ENCODE results near the gene PTPRG. TPM values are rescaled to one million over a fixed set of nuclear protein-coding genes. Genes with fewer than 3 reads are reported as not detected.

Gene PTPRG
- total and polyA plus RNA-seq, 2 donors (not counting 3 experiments of a cell fraction or from before 2014, with no cell fraction given): 8.9 to 39.1 TPM

DNA sequence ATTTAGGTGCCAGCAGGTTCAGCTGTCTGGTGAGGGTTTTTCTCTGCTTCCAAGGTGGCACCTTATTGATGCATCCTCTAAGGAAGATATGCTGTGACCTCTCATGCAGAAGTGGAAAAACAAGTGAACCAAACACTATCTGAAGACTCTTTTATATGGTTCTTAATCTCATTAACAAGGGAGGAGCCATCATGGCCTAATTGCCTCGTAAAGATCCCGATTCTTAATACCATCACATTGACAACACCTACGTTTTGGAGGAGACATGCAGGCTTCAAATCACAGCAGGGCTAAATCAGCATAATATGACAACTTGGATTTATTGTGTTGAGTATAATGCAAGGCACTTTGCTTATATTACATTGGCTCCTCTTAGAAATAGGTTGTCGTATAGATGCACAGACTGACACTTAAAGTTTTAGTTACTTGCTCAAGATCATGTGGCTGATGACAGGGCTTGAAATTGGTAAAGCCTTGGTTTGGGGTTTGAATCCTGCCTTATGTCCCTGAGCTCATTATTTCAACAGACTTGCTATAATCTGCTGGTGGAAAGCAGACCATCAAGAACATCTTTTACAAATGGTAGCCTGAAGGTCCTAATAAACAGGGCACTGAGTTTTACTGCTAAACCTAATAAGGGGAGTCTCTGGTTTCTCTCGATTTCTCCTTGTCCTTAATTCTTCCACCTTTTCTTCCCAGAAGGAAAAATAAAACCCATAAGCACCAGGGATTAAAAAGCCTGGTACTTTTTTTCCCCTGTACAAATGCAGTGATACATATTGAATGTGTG, 88.2 kb downstream of the PTPRG start:
- no peak overlapping the region for H2AFZ ChIP-seq (ENCODE audit: low read depth, low read length)
- no peak overlapping the region for H3K9ac ChIP-seq (replicated peaks; ENCODE audit: extremely low read depth, insufficient read depth, low read length)
- BruUV-seq (replicated peaks): no TSS peak
- no peak for TF ChIP-seq POLR2A (IDR thresholded peaks at IDR 0.05; ENCODE audit: low read depth, low read length)
- TF ChIP-seq JUN (IDR thresholded peaks at IDR 0.05; ENCODE audit: borderline replicate concordance, insufficient read depth, insufficient read length, low read depth): no peak
- TF ChIP-seq MYC (IDR thresholded peaks at IDR 0.05; ENCODE audit: low read depth, low read length): no peak
- TF ChIP-seq, protein P1, sequence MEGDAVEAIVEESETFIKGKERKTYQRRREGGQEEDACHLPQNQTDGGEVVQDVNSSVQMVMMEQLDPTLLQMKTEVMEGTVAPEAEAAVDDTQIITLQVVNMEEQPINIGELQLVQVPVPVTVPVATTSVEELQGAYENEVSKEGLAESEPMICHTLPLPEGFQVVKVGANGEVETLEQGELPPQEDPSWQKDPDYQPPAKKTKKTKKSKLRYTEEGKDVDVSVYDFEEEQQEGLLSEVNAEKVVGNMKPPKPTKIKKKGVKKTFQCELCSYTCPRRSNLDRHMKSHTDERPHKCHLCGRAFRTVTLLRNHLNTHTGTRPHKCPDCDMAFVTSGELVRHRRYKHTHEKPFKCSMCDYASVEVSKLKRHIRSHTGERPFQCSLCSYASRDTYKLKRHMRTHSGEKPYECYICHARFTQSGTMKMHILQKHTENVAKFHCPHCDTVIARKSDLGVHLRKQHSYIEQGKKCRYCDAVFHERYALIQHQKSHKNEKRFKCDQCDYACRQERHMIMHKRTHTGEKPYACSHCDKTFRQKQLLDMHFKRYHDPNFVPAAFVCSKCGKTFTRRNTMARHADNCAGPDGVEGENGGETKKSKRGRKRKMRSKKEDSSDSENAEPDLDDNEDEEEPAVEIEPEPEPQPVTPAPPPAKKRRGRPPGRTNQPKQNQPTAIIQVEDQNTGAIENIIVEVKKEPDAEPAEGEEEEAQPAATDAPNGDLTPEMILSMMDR (IDR thresholded peaks at IDR 0.05; ENCODE audit: extremely low read depth in 1 of 2, insufficient read depth in 1 of 2, low read depth in 1 of 2, low read length in 2 of 2): no peak
- TF ChIP-seq, protein P2, sequence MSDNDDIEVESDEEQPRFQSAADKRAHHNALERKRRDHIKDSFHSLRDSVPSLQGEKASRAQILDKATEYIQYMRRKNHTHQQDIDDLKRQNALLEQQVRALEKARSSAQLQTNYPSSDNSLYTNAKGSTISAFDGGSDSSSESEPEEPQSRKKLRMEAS (IDR thresholded peaks at IDR 0.05; ENCODE audit: insufficient read depth, insufficient read length): no peak
- TF ChIP-seq POLR2AphosphoS5 (IDR thresholded peaks at IDR 0.05; ENCODE audit: insufficient read depth, low read depth, low read length): no peak
- TF ChIP-seq FOS (IDR thresholded peaks at IDR 0.05; ENCODE audit: borderline replicate concordance, insufficient read depth, low read length): no peak
- TF ChIP-seq GATA2 (IDR thresholded peaks at IDR 0.05; ENCODE audit: insufficient read depth, insufficient read length, low read depth, low read length): no peak
- TF ChIP-seq EZH2 (IDR thresholded peaks at IDR 0.05; ENCODE audit: borderline replicate concordance, low read depth, low read length, severe bottlenecking): no peak
- dilution Hi-C loops (cut with MboI; ENCODE audit: extremely low pct_ligation_motif_present, low sequenced_read_pairs): no loop called here
- H3K79me2 ChIP-seq (ENCODE audit: control insufficient read depth, insufficient read depth, low read length): peaks cover 1% of the 10 kb centered on the region
- no peaks in the 10 kb centered on the region for H3K36me3 ChIP-seq (ENCODE audit: control insufficient read depth in 2 of 2, extremely low read depth in 1 of 2, insufficient read depth in 2 of 2, low read length in 2 of 2)
- intact Hi-C loops (cut with micrococcal nuclease): no loop called here
- no peaks in the 10 kb centered on the region for H3K9me1 ChIP-seq (replicated peaks; ENCODE audit: control insufficient read depth, extremely low read depth, insufficient read depth, low read length)
- no peak overlapping the region for H3K27ac ChIP-seq (ENCODE audit: insufficient read depth, low read depth, low read length)
- no peak overlapping the region for H3K4me3 ChIP-seq (replicated peaks in 1 of 3; ENCODE audit: insufficient read depth in 1 of 3, low read depth in 1 of 3, low read length in 3 of 3)
- peaks cover 16% of the 10 kb centered on the region for H3K4me1 ChIP-seq (ENCODE audit: control insufficient read depth, extremely low read depth, insufficient read depth, low read length)
- H4K20me1 ChIP-seq (replicated peaks; ENCODE audit: control insufficient read depth, extremely low read depth, insufficient read depth, low read length): no peaks in the 10 kb centered on the region
- CTCF ChIA-PET: no interaction called here
- H3K9me3 ChIP-seq (replicated peaks; ENCODE audit: control insufficient read depth, insufficient read depth, low read length): no peaks in the 10 kb centered on the region
- no peak overlapping the region for H3K4me2 ChIP-seq (ENCODE audit: insufficient read depth, low read length)
- no peaks in the 10 kb centered on the region for H3K27me3 ChIP-seq (ENCODE audit: control insufficient read depth in 2 of 2, insufficient read depth in 2 of 2, low read length in 2 of 2)
- no peak for DNase-seq (ENCODE audit: low read depth, low spot score)
- FAIRE-seq: no peak
- POLR2A ChIA-PET: no interaction called here
